Right lobe of liver (tissue), 4 donors: ENCODE measurements around the gene UBASH3B.

Experiments used
- CTCF ChIP-seq, 4 donors: fragments of 200-600 bp in 3 of 4; fragments of 450-650 bp in 1 of 4; IDR thresholded peaks; one replicate each; pipeline versions ENCODE4 v1.5.1 to v1.8.0; 2016 to 2022; ENCODE audit warnings: antibody characterized with exemption in 4 of 4, mild to moderate bottlenecking in 2 of 4
- POLR2A ChIP-seq: fragments of 450-650 bp; IDR thresholded peaks from one replicate; pipeline ENCODE4 v1.6.1; 2017; ENCODE audit warnings: antibody characterized with exemption, mild to moderate bottlenecking
- donor health status: DM: no; HTN: no; CAD: no.
- donor health status: DM: no; HTN: no; CAD: no.
- donor health status: DM: no; HTN: yes; CAD: no.

- TF ChIP-seq CTCF (IDR thresholded peaks at IDR 0.05) (no peak), POLR2A (no peak)
Measured at GRCh38 chr11:122664188-122664587, 8.7 kb downstream of the UBASH3B start.
